ENCODE data around the gene DHRS2. TPM values are rescaled to one million over a fixed set of nuclear protein-coding genes. Genes with fewer than 3 reads are reported as not detected.

The DHRS2 gene
- total RNA-seq, 1 donor from 2014 or later, result not detected

- intact Hi-C loops (cut with micrococcal nuclease), result no loop called here
- H3K4me1 Mint-ChIP-seq, result no peaks in the 10 kb centered on the region
- H3K4me3 Mint-ChIP-seq, result no peak overlapping the region
- DNase-seq (no peak), ATAC-seq (ENCODE audit: low read depth) (no peak)
- H3K27me3 Mint-ChIP-seq, result peaks cover 13% of the 10 kb centered on the region
- H3K9me3 Mint-ChIP-seq, result peaks cover 3% of the 10 kb centered on the region
- H3K27ac Mint-ChIP-seq, result no peak overlapping the region
- POLR2A ChIA-PET, result no interaction called here
- H3K36me3 Mint-ChIP-seq (ENCODE audit: low read depth), result no peaks in the 10 kb centered on the region
- CTCF ChIA-PET, result interaction anchor here (0.9 kb wide), 1 partner anchor 32 kb away, joined by 4 read pairs; no protein-coding TSS in a partner anchor
- no peak for TF ChIP-seq CTCF (IDR thresholded peaks at IDR 0.05)
Observed at GRCh38 chr14:23600322-23600707, 35.8 kb upstream of the DHRS2 start.

GRCh38 chr14:23600806-23601205 is 35.4 kb upstream of the DHRS2 start:
- ChIA-PET CTCF (interaction anchor here (0.9 kb wide), 1 partner anchor 32 kb away, joined by 4 read pairs; no protein-coding TSS in a partner anchor), POLR2A (no interaction called here)
- Mint-ChIP-seq H3K36me3 (ENCODE audit: low read depth) (no peaks in the 10 kb centered on the region), H3K4me1 (no peaks in the 10 kb centered on the region), H3K27me3 (peaks cover 13% of the 10 kb centered on the region), H3K9me3 (peaks cover 3% of the 10 kb centered on the region), H3K27ac (no peak overlapping the region), H3K4me3 (no peak overlapping the region)
- ATAC-seq (ENCODE audit: low read depth) (no peak), DNase-seq (no peak)
- no peak for TF ChIP-seq CTCF (IDR thresholded peaks at IDR 0.05)
- intact Hi-C loops (cut with micrococcal nuclease), result no loop called here

GRCh38 chr14:23601424-23601823 is 34.7 kb upstream of the DHRS2 start:
- POLR2A ChIA-PET, result no interaction called here
- intact Hi-C loops (cut with micrococcal nuclease), result no loop called here
- H3K4me3 Mint-ChIP-seq, result no peak overlapping the region
- no peaks in the 10 kb centered on the region for H3K4me1 Mint-ChIP-seq
- ATAC-seq (ENCODE audit: low read depth) (no peak), DNase-seq (no peak)
- peaks cover 14% of the 10 kb centered on the region for H3K27me3 Mint-ChIP-seq
- H3K27ac Mint-ChIP-seq, result no peak overlapping the region
- CTCF ChIA-PET, result interaction anchor here (0.9 kb wide), 1 partner anchor 31 kb away, joined by 4 read pairs; no protein-coding TSS in a partner anchor
- TF ChIP-seq CTCF (IDR thresholded peaks at IDR 0.05), result no peak
- H3K9me3 Mint-ChIP-seq, result peaks cover 3% of the 10 kb centered on the region
- H3K36me3 Mint-ChIP-seq (ENCODE audit: low read depth), result no peaks in the 10 kb centered on the region

GRCh38 chr14:23601845-23602180 is 34.4 kb upstream of the DHRS2 start:
- Mint-ChIP-seq H3K27ac (no peak overlapping the region), H3K4me3 (no peak overlapping the region), H3K4me1 (no peaks in the 10 kb centered on the region), H3K9me3 (peaks cover 3% of the 10 kb centered on the region), H3K27me3 (peaks cover 13% of the 10 kb centered on the region), H3K36me3 (ENCODE audit: low read depth) (no peaks in the 10 kb centered on the region)
- DNase-seq, result no peak
- CTCF ChIA-PET, result no interaction called here
- ATAC-seq (ENCODE audit: low read depth), result no peak
- intact Hi-C loops (cut with micrococcal nuclease), result no loop called here
- TF ChIP-seq CTCF (IDR thresholded peaks at IDR 0.05), result no peak
- POLR2A ChIA-PET, result no interaction called here

GRCh38 chr14:23602181-23603095 is 33.7 kb upstream of the DHRS2 start:
- DNase-seq (no peak), ATAC-seq (ENCODE audit: low read depth) (no peak)
- Mint-ChIP-seq H3K27me3 (peaks cover 9% of the 10 kb centered on the region), H3K27ac (no peak overlapping the region), H3K4me3 (no peak overlapping the region), H3K36me3 (ENCODE audit: low read depth) (no peaks in the 10 kb centered on the region), H3K9me3 (peaks cover 3% of the 10 kb centered on the region), H3K4me1 (no peaks in the 10 kb centered on the region)
- intact Hi-C loops (cut with micrococcal nuclease), result no loop called here
- TF ChIP-seq CTCF (IDR thresholded peaks at IDR 0.05), result no peak
- POLR2A ChIA-PET, result no interaction called here
- CTCF ChIA-PET, result no interaction called here
